ENCODE data around the gene GMFB.

Gene GMFB

GRCh38 chr14:54515670-54516069 lies 26.9 kb upstream of the GMFB start:
- Histone ChIP-seq H3K9me3 (ENCODE audit: insufficient read depth, low read depth, low read length) (peaks cover 6% of the 10 kb centered on the region), H3K27me3 (ENCODE audit: insufficient read depth, low read length) (no peaks in the 10 kb centered on the region)

DNA sequence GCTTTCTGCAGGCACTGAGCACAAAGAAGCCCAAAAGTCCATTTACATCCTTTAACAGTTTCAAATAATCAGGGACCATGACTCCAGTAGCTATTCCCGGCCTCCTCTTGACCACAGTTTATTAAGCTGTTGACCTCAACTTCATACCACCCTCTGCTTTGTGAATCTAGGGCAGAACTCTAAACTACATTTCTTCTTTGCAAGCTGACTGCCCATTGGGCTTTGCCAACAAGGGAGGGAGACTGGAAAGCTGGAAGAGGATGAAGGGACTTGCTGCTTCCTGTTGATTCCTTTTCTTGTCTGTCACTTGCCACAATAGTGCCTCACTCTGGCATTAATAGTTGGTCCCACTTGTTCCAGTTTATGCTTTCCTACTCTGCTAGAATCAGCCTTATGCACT lies 23.6 kb upstream of the GMFB start:
- Histone ChIP-seq H3K4me1 (ENCODE audit: insufficient read depth, low read length) (peaks cover 5% of the 10 kb centered on the region; the same call in 1 of the 2 replicates), H3K9ac (ENCODE audit: low read depth, low read length) (no peak overlapping the region), H3K27me3 (ENCODE audit: insufficient read depth, low read length) (no peaks in the 10 kb centered on the region), H3K4me3 (ENCODE audit: low read length) (no peak overlapping the region), H3K36me3 (ENCODE audit: insufficient read depth, low read depth, low read length) (peaks cover 7% of the 10 kb centered on the region; the same call in 1 of the 2 replicates), H3K27ac (ENCODE audit: low read length) (no peak overlapping the region), H3K9me3 (ENCODE audit: insufficient read depth, low read depth, low read length) (peaks cover 6% of the 10 kb centered on the region)

More at GRCh38 chr14:54515670-54516069, 26.9 kb upstream of the GMFB start:
- Histone ChIP-seq H3K4me3 (ENCODE audit: low read length) (no peak overlapping the region), H3K36me3 (ENCODE audit: insufficient read depth, low read depth, low read length) (peaks cover 7% of the 10 kb centered on the region; the same call in 1 of the 2 replicates), H3K9ac (ENCODE audit: low read depth, low read length) (no peak overlapping the region), H3K27ac (ENCODE audit: low read length) (no peak overlapping the region), H3K4me1 (ENCODE audit: insufficient read depth, low read length) (peaks cover 5% of the 10 kb centered on the region; the same call in 1 of the 2 replicates)

DNA sequence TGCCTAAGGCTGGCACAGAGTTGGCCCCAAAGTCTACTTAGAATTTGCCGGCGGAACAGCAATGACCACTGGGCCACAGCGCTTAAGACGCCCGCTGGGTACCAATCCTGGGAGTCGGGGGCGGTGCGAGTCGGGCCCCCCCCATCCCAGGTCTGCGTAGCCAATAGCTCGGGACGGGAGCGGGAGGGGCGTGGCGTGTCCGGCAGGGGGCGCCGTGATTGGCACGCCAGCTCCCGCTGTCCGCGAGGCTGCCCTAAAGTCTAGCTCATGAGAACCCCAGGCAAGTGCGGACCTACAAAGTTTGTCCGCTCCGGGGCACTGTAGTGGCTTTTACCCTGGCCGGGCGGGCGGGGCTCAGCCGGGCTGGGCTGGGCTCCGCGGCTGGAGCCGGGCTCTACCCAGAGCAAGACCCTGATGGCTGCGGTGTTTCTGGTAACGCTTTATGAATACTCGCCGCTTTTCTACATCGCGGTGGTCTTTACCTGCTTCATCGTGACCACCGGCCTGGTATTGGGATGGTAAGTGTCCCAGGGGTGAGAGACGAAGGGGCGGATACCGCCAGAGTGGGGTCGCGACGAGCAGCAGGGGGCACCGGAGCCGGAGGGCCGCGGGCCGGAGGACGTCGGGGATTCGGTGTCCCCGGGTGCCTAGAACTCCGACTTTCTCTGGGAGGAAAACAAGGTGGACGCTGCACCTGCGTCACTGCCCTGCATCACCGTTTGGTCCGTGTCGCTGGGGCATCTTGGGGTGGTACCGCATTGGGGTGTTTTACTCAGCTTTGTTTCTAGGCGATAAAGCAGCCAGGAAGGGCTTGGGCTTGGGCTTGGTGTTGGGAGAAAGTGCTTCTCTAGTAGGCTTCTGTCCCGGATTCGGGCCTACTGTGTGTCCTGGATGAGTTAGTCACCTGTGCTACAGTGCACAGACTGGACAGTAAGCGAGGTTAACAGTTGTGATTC lies 21.0 kb upstream of the GMFB start, which contains the start of gene CGRRF1:
Gene CGRRF1 (plus strand): TSS at position 361 of the 956 bp plus-strand sequence. CDS start 54 bp downstream, at position 415.
- H3K4me1 ChIP-seq (ENCODE audit: insufficient read depth, low read length) = peaks cover 5% of the 10 kb centered on the region; the same call in 1 of the 2 replicates
- no peaks in the 10 kb centered on the region for H3K27me3 ChIP-seq (ENCODE audit: insufficient read depth, low read length)
- peak within 1 kb of the TSS; percentile 43 for H3K27ac ChIP-seq (ENCODE audit: low read length)
- peak within 1 kb of the TSS; percentile 100 for H3K4me3 ChIP-seq (ENCODE audit: low read length)
- no peaks in the 10 kb centered on the region for H3K9me3 ChIP-seq (ENCODE audit: insufficient read depth, low read depth, low read length)
- no peaks in the 10 kb centered on the region for H3K36me3 ChIP-seq (ENCODE audit: insufficient read depth, low read depth, low read length)
- peak within 1 kb of the TSS; percentile 94 for H3K9ac ChIP-seq (ENCODE audit: low read depth, low read length)

DNA sequence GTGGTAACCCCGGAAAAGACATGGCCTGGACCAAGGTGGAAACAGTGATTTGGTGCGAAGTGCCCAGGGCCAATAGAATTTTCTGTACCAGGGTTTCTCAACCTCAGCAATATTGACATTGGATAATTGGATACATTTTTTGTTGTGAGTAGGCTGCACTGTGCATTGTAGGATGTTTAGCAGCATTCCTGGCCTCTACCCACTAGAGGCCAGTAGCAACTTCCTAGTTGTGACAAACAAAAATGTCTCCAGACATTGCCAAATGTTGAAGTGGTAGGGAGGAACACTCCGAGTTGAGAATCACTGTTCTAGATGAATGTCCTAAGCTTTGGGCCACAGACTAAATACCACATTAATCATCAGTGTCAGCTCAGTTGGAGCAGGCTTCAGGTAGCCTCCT lies 14.7 kb upstream of the GMFB start:
- Histone ChIP-seq H3K9me3 (ENCODE audit: insufficient read depth, low read depth, low read length) (no peaks in the 10 kb centered on the region), H3K4me3 (ENCODE audit: low read length) (no peak overlapping the region), H3K36me3 (ENCODE audit: insufficient read depth, low read depth, low read length) (no peaks in the 10 kb centered on the region), H3K9ac (ENCODE audit: low read depth, low read length) (no peak overlapping the region), H3K27ac (ENCODE audit: low read length) (no peak overlapping the region), H3K4me1 (ENCODE audit: insufficient read depth, low read length) (no peaks in the 10 kb centered on the region), H3K27me3 (ENCODE audit: insufficient read depth, low read length) (no peaks in the 10 kb centered on the region)

DNA sequence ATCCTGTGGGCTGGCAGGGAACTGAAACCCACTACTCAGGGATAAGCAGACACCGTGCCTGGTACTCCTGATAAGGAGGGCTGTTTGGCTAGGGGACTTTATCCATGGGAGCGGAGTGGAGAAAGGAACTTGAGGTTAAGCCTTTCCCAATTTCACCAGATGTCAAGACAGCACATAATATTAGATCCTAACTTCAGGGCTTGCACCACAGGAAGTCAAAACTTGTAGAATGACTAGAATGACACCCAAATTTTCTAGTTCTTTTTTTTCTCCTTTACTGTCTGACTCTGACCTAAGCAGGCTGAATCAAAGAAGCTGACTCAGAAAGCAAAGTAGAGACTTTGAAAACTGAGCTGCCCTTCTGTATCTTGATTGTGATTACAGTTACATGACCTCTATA lies 13.8 kb upstream of the GMFB start:
- H3K4me1 ChIP-seq (ENCODE audit: insufficient read depth, low read length) = no peaks in the 10 kb centered on the region
- H3K27ac ChIP-seq (ENCODE audit: low read length) = no peak overlapping the region
- H3K36me3 ChIP-seq (ENCODE audit: insufficient read depth, low read depth, low read length) = no peaks in the 10 kb centered on the region
- no peak overlapping the region for H3K9ac ChIP-seq (ENCODE audit: low read depth, low read length)
- no peak overlapping the region for H3K4me3 ChIP-seq (ENCODE audit: low read length)
- no peaks in the 10 kb centered on the region for H3K9me3 ChIP-seq (ENCODE audit: insufficient read depth, low read depth, low read length)
- H3K27me3 ChIP-seq (ENCODE audit: insufficient read depth, low read length) = no peaks in the 10 kb centered on the region

- no peak overlapping the region for H3K9ac ChIP-seq (ENCODE audit: low read depth, low read length)
- no peaks in the 10 kb centered on the region for H3K4me1 ChIP-seq (ENCODE audit: insufficient read depth, low read length)
- H3K36me3 ChIP-seq (ENCODE audit: insufficient read depth, low read depth, low read length) = no peaks in the 10 kb centered on the region
Observed at GRCh38 chr14:54501480-54501879, 12.7 kb upstream of the GMFB start.

DNA sequence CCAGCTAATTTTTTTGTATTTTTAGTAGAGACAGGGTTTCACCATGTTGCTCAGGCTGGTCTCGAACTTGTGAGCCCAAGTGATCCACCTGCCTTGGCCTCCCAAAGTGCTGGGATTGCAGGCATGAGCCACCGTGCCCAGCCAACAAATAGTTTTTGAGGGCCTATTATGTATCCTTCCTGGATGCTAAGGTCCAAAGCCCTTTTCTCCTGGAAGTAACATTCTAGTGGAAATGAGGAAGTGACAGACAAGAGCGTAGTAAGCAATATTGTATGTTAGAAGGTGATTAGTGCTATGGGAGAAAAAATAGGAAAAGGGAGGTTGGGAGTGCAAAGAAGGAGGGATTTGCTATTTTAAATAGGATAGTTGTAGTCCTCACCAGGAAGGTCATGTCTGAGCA lies 12.0 kb upstream of the GMFB start:
- Histone ChIP-seq H3K9ac (ENCODE audit: low read depth, low read length) (no peak overlapping the region), H3K27ac (ENCODE audit: low read length) (no peak overlapping the region), H3K27me3 (ENCODE audit: insufficient read depth, low read length) (no peaks in the 10 kb centered on the region), H3K4me3 (ENCODE audit: low read length) (no peak overlapping the region), H3K4me1 (ENCODE audit: insufficient read depth, low read length) (no peaks in the 10 kb centered on the region), H3K36me3 (ENCODE audit: insufficient read depth, low read depth, low read length) (no peaks in the 10 kb centered on the region), H3K9me3 (ENCODE audit: insufficient read depth, low read depth, low read length) (no peaks in the 10 kb centered on the region)

More at GRCh38 chr14:54501480-54501879, 12.7 kb upstream of the GMFB start:
- Histone ChIP-seq H3K4me3 (ENCODE audit: low read length) (no peak overlapping the region), H3K27ac (ENCODE audit: low read length) (no peak overlapping the region), H3K27me3 (ENCODE audit: insufficient read depth, low read length) (no peaks in the 10 kb centered on the region), H3K9me3 (ENCODE audit: insufficient read depth, low read depth, low read length) (no peaks in the 10 kb centered on the region)

- Histone ChIP-seq H3K4me3 (ENCODE audit: low read length) (no peak overlapping the region), H3K9me3 (ENCODE audit: insufficient read depth, low read depth, low read length) (no peaks in the 10 kb centered on the region), H3K27ac (ENCODE audit: low read length) (no peak overlapping the region), H3K9ac (ENCODE audit: low read depth, low read length) (no peak overlapping the region), H3K36me3 (ENCODE audit: insufficient read depth, low read depth, low read length) (no peaks in the 10 kb centered on the region), H3K4me1 (ENCODE audit: insufficient read depth, low read length) (no peaks in the 10 kb centered on the region), H3K27me3 (ENCODE audit: insufficient read depth, low read length) (no peaks in the 10 kb centered on the region)
Observed at GRCh38 chr14:54498579-54498978, 9.8 kb upstream of the GMFB start.

GRCh38 chr14:54498095-54498531 lies 9.3 kb upstream of the GMFB start:
- H3K27ac ChIP-seq (ENCODE audit: low read length) = no peak overlapping the region
- H3K9ac ChIP-seq (ENCODE audit: low read depth, low read length) = no peak overlapping the region
- H3K4me3 ChIP-seq (ENCODE audit: low read length) = no peak overlapping the region
- H3K36me3 ChIP-seq (ENCODE audit: insufficient read depth, low read depth, low read length) = no peaks in the 10 kb centered on the region
- no peaks in the 10 kb centered on the region for H3K9me3 ChIP-seq (ENCODE audit: insufficient read depth, low read depth, low read length)
- no peaks in the 10 kb centered on the region for H3K27me3 ChIP-seq (ENCODE audit: insufficient read depth, low read length)
- no peaks in the 10 kb centered on the region for H3K4me1 ChIP-seq (ENCODE audit: insufficient read depth, low read length)

GRCh38 chr14:54497224-54497623 lies 8.4 kb upstream of the GMFB start:
- no peak overlapping the region for H3K9ac ChIP-seq (ENCODE audit: low read depth, low read length)
- H3K9me3 ChIP-seq (ENCODE audit: insufficient read depth, low read depth, low read length) = no peaks in the 10 kb centered on the region
- H3K4me3 ChIP-seq (ENCODE audit: low read length) = no peak overlapping the region
- no peaks in the 10 kb centered on the region for H3K27me3 ChIP-seq (ENCODE audit: insufficient read depth, low read length)
- H3K36me3 ChIP-seq (ENCODE audit: insufficient read depth, low read depth, low read length) = no peaks in the 10 kb centered on the region
- H3K27ac ChIP-seq (ENCODE audit: low read length) = no peak overlapping the region
- H3K4me1 ChIP-seq (ENCODE audit: insufficient read depth, low read length) = no peaks in the 10 kb centered on the region; the same call in 1 of the 2 replicates

GRCh38 chr14:54493293-54493692 lies 4.5 kb upstream of the GMFB start:
- no peaks in the 10 kb centered on the region for H3K36me3 ChIP-seq (ENCODE audit: insufficient read depth, low read depth, low read length)
- H3K27me3 ChIP-seq (ENCODE audit: insufficient read depth, low read length) = no peaks in the 10 kb centered on the region
- H3K27ac ChIP-seq (ENCODE audit: low read length) = no peak overlapping the region
- H3K9me3 ChIP-seq (ENCODE audit: insufficient read depth, low read depth, low read length) = no peaks in the 10 kb centered on the region
- H3K4me3 ChIP-seq (ENCODE audit: low read length) = no peak overlapping the region
- H3K9ac ChIP-seq (ENCODE audit: low read depth, low read length) = no peak overlapping the region
- peaks cover 5% of the 10 kb centered on the region for H3K4me1 ChIP-seq (ENCODE audit: insufficient read depth, low read length)

All from iPS-20b (cell line).